Ovary (tissue), 9 donors: ENCODE results near the gene SS18L1. TPM values are rescaled to one million over a fixed set of nuclear protein-coding genes. Genes with fewer than 3 reads are reported as not detected.

Experiments used
- DNase-seq, 5 donors: peaks; one replicate each; pipeline ENCODE4 v3.0.0-alpha.2; 2019 to 2020
- H3K27ac ChIP-seq, 2 donors: fragments of 200-600 bp; one replicate each; pipeline versions ENCODE4 v1.5.1 to v1.8.0; 2019 to 2022
- H3K27me3 ChIP-seq: fragments of 200-600 bp; one replicate; pipeline ENCODE4 v1.8.0; 2022
- H3K36me3 ChIP-seq: fragments of 200-600 bp; sonication (generic); one replicate; pipeline ENCODE4 v1.5.1; 2019
- H3K4me1 ChIP-seq: one replicate; pipeline ENCODE4 v1.8.1; 2013; ENCODE audit warnings: mild to moderate bottlenecking, moderate library complexity; ENCODE audit not compliant: insufficient read depth
- H3K4me3 ChIP-seq: fragments of 200-600 bp; sonication (generic); one replicate; pipeline ENCODE4 v1.5.1; 2017
- H3K9me3 ChIP-seq, 2 donors: fragments of 200-600 bp in 1 of 2; sonication (generic) in 1 of 2; one replicate each; pipeline versions ENCODE4 v1.5.1 to v1.8.1; 2013 to 2019; ENCODE audit warnings: mild to moderate bottlenecking in 1 of 2, moderate library complexity in 1 of 2
- EP300 ChIP-seq: sonication (generic); formaldehyde crosslinking; IDR thresholded peaks from one replicate; pipeline ENCODE4 v1.6.1; 2017; ENCODE audit warnings: antibody characterized with exemption
- POLR2A ChIP-seq: fragments of 450-650 bp; IDR thresholded peaks from one replicate; pipeline ENCODE4 v1.6.1; 2017; ENCODE audit warnings: antibody characterized with exemption, mild to moderate bottlenecking, moderate library complexity
- WGBS, 3 donors: extraction: QIAGEN DNeasy Blood & Tissue Kit in 1 of 3; methylation state at CpG; one replicate each; pipeline versions ENCODE4 v1.1.5 to v1.1.7; 2013 to 2017; 5-methylcytosine and 5-hydroxymethylcytosine counted together
- intact Hi-C, 4 donors: fragments of 100-400 bp; cut with DNase I; formaldehyde crosslinking; loops; one replicate each; pipeline versions ENCODE4 v1.11.0 to v1.15.1; 2022 to 2023
- polyA plus RNA-seq, 2 donors: library from polyadenylated mRNA; stranded (reverse); fragments of 200-250 nt in 1 of 2; fragments of 350-450 nt in 1 of 2; fragmentation: Illumina TruSeq in 1 of 2; extraction: RNeasy Lipid Tissue Mini Kit (QIAGEN cat#74804) in 1 of 2; gene quantifications; one replicate each; pipeline ENCODE4 v1.2.3, GENCODE V29; 2013 to 2014
- total RNA-seq, 7 donors: library from RNA; depleted of rRNA in 2 of 7; stranded (reverse); fragments of >200 nt in 2 of 7; fragmentation: NEBNext Ultra II Directional in 3 of 7; extraction: Animal tissue kit (Norgen Biotek cat#: 25700) in 3 of 7; gene quantifications; one replicate each; pipeline versions ENCODE4 v1.1.0 to v1.2.4, GENCODE V29; 2016 to 2023
- TF ChIP-seq, protein P1 (sequence below), 3 donors: fragments of 450-650 bp in 2 of 3; fragments of 200-600 bp in 1 of 3; IDR thresholded peaks; one replicate each; pipeline versions ENCODE4 v1.5.1 to v1.8.0; 2016 to 2022; ENCODE audit warnings: antibody characterized with exemption in 3 of 3, mild to moderate bottlenecking in 1 of 3
- donor health status: DM: no; HTN: no; CAD: no; lungs with moderate emphysema.
- donor health status: DM: no; HTN: no; CAD: no.
- donor health status: Bipolar disorder and iron deficiency.
- donor health status: DM: yes; HTN: yes; CAD: no.
- donor health status: DM: no; HTN: no; CAD: no.
- donor health status: DM: yes; HTN: yes; CAD: no.

SS18L1 gene
- total and polyA plus RNA-seq, 9 donors: 7.7 to 14.3 (median 12.4) TPM

DNA sequence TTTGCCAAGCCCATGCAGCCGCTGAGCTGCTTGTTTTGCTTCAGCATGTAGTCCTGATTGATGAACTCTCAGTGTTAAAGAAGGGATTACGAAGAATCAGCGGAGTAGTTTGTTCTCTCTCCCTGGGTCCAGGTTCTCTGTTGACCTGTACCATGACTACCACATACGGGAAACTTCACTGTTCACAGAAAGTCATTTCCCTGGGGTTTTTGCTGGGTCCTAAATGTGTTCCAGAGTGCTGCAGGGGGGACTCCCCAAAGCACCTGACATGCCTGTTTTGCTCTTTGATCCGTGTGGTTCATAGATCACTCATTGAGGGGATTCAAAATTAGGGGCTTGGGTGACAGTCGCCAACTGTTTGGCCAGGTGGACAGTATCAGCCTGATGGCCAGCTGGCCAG lies 15.8 kb upstream of the SS18L1 start:
- no peaks in the 10 kb centered on the region for H3K27me3 ChIP-seq
- H3K4me1 ChIP-seq: peaks cover 6% of the 10 kb centered on the region
- TF ChIP-seq POLR2A (no peak), EP300 (no peak)
- no peaks in the 10 kb centered on the region for H3K36me3 ChIP-seq
- 79 to 83% (median 81%) methylated on average over 6 of the region's 6 CpGs for WGBS, 3 donors
- intact Hi-C loops: no loop called here
- H3K4me3 ChIP-seq: no peak overlapping the region
- no peak overlapping the region for H3K27ac ChIP-seq
- no peak for DNase-seq
- H3K9me3 ChIP-seq: no peaks in the 10 kb centered on the region

DNA sequence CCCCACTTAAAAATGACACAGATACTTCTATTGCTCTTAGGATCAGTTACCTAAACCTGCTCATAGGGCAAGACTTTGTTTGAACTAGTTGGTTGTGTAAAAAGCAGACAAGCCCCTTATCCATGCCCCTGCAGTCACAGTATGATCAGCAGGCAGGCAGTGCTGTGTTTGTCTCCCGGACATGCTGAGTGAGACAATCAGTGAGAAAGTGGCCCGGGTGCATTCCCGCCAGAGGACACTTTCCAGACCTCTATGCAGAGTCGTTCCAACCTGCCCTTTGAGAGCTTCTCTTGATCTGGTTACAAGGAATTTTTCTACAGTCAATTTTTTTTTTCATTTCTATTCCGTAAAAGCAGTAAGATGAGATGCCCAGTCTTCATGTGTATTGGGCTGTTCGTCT lies 15.1 kb upstream of the SS18L1 start:
- WGBS, 3 donors: 77 to 91% (median 84%) methylated on average over 6 of the region's 6 CpGs
- Histone ChIP-seq H3K9me3 (no peaks in the 10 kb centered on the region), H3K27me3 (no peaks in the 10 kb centered on the region), H3K27ac (no peak overlapping the region), H3K4me1 (peaks cover 5% of the 10 kb centered on the region), H3K4me3 (no peak overlapping the region), H3K36me3 (no peaks in the 10 kb centered on the region)
- intact Hi-C loops: no loop called here
- no peak for DNase-seq
- no peak for TF ChIP-seq POLR2A
- TF ChIP-seq, protein P1, sequence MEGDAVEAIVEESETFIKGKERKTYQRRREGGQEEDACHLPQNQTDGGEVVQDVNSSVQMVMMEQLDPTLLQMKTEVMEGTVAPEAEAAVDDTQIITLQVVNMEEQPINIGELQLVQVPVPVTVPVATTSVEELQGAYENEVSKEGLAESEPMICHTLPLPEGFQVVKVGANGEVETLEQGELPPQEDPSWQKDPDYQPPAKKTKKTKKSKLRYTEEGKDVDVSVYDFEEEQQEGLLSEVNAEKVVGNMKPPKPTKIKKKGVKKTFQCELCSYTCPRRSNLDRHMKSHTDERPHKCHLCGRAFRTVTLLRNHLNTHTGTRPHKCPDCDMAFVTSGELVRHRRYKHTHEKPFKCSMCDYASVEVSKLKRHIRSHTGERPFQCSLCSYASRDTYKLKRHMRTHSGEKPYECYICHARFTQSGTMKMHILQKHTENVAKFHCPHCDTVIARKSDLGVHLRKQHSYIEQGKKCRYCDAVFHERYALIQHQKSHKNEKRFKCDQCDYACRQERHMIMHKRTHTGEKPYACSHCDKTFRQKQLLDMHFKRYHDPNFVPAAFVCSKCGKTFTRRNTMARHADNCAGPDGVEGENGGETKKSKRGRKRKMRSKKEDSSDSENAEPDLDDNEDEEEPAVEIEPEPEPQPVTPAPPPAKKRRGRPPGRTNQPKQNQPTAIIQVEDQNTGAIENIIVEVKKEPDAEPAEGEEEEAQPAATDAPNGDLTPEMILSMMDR (IDR thresholded peaks at IDR 0.05): no peak
- TF ChIP-seq EP300: no peak

DNA sequence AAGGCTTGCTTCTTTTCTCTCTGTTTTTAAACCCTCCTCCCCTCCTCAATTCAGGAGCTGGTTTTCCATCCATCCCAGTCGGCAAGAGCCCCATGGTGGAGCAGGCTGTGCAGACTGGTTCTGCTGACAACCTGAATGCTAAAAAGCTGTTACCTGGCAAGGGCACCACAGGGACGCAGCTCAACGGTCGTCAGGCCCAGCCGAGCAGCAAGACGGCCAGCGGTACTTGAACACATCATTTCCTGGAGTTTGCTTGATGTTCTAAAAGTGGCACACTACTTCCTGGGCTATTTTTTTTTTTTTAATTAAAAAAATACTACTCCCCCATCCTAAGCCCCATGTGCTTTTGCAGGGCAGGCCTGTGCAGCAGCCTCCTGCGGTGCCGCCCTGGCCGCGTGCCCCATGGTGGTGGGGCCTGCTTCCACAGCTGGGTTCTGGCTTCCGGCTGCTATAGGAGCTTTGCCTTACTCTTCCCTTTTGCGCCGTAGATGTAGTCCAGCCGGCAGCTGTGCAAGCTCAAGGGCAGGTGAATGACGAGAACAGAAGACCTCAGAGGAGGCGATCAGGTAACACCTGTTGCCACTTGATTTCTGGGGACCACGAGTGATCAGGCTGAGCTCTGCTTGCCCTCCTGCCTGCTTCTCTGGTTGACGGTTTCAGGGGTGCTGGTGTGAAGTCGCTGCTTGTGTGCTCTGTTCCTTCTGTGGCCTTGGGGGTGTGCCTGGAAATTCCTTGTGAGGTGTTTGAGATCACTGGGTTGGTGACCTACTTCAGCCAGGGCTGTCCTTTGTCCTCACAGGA lies 13.6 kb upstream of the SS18L1 start:
- DNase-seq: no peak
- H3K27ac ChIP-seq: no peak overlapping the region
- TF ChIP-seq EP300 (no peak), POLR2A (no peak)
- TF ChIP-seq, protein P1 (IDR thresholded peaks at IDR 0.05): no peak
- intact Hi-C loops: loop anchor here in 2 of 4 donors (5.0 kb wide), 2 partner anchors 63 to 68 kb away; partner anchors contain the start of gene TAF4 (in 1 of the 2)
- H3K27me3 ChIP-seq: no peaks in the 10 kb centered on the region
- no peaks in the 10 kb centered on the region for H3K36me3 ChIP-seq
- WGBS, 3 donors: 86 to 87% (median 86%) methylated on average over 20 of the region's 20 CpGs
- H3K4me1 ChIP-seq: peaks cover 4% of the 10 kb centered on the region
- H3K9me3 ChIP-seq: no peaks in the 10 kb centered on the region
- no peak overlapping the region for H3K4me3 ChIP-seq

- Histone ChIP-seq H3K36me3 (no peaks in the 10 kb centered on the region), H3K4me1 (peaks cover 4% of the 10 kb centered on the region), H3K27ac (no peak overlapping the region), H3K4me3 (no peak overlapping the region), H3K27me3 (no peaks in the 10 kb centered on the region), H3K9me3 (no peaks in the 10 kb centered on the region)
- 86 to 91% (median 88%) methylated on average over 25 of the region's 25 CpGs for WGBS, 3 donors
- no peak for TF ChIP-seq EP300
- TF ChIP-seq, protein P1 (IDR thresholded peaks at IDR 0.05): no peak
- TF ChIP-seq POLR2A: no peak
- no peak for DNase-seq
- intact Hi-C loops: loop anchor here in 2 of 4 donors (5.0 kb wide), 2 partner anchors 64 to 69 kb away; partner anchors contain the start of gene TAF4 (in 1 of the 2)
Measured at GRCh38 chr20:62131560-62132320, 11.8 kb upstream of the SS18L1 start.
